Ishikawa (cell line): Measurements from ENCODE around the gene VAMP5.

Experiments used
- CEBPB ChIP-seq: IDR thresholded peaks from 2 replicates; pipeline ENCODE4 v1.6.1; 2012
- CREB1 ChIP-seq: IDR thresholded peaks from 2 replicates; pipeline ENCODE4 v1.6.1; 2012; ENCODE audit warnings: low read depth
- EGR1 ChIP-seq: IDR thresholded peaks from 2 replicates; pipeline ENCODE4 v1.6.1; 2012
- EP300 ChIP-seq: IDR thresholded peaks from 2 replicates; pipeline ENCODE4 v1.6.1; 2012; ENCODE audit warnings: borderline replicate concordance
- FOXM1 ChIP-seq: IDR thresholded peaks from 2 replicates; pipeline ENCODE4 v1.6.1; 2012; ENCODE audit warnings: low read depth, borderline replicate concordance
- MAX ChIP-seq: IDR thresholded peaks from 2 replicates; pipeline ENCODE4 v1.6.1; 2012
- NFIC ChIP-seq: IDR thresholded peaks from 2 replicates; pipeline ENCODE4 v1.6.1; 2012
- RAD21 ChIP-seq: IDR thresholded peaks from 2 replicates; pipeline ENCODE4 v1.6.1; 2012; ENCODE audit warnings: low read depth
- REST ChIP-seq: IDR thresholded peaks from 2 replicates; pipeline ENCODE4 v1.6.1; 2012; ENCODE audit warnings: low read depth, mild to moderate bottlenecking
- TAF1 ChIP-seq: IDR thresholded peaks from 2 replicates; pipeline ENCODE4 v1.6.1; 2012; ENCODE audit warnings: low read depth, mild to moderate bottlenecking
- TCF12 ChIP-seq: IDR thresholded peaks from 2 replicates; pipeline ENCODE4 v1.6.1; 2012; ENCODE audit warnings: low read depth
- TEAD4 ChIP-seq: IDR thresholded peaks from 2 replicates; pipeline ENCODE4 v1.6.1; 2012
- USF1 ChIP-seq: IDR thresholded peaks from 2 replicates; pipeline ENCODE4 v1.6.1; 2012
- YY1 ChIP-seq: IDR thresholded peaks from 2 replicates; pipeline ENCODE4 v1.6.1; 2012; ENCODE audit warnings: low read depth
- ZBTB7A ChIP-seq: IDR thresholded peaks from 2 replicates; pipeline ENCODE4 v1.6.1; 2012; ENCODE audit warnings: low read depth

VAMP5 gene

DNA sequence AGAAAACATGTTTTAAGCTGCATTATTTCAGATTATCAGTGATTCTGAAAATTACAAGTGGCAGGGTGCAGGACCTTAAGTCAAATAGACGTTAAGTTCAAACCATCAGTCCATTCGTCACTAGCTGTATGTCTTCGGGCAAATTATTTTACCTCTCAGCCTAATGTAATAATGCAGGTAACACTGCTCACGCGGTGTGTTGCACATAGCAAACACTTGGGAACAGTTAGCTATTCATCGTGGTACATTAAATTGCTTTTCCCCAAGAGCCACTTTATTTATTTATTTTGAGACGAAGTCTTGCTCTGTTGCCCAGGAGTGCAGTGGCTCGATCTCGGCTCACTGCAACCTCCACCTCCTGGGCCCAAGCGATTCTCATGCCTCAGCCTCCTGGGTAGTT lies 35.1 kb upstream of the VAMP5 start:
- no peak for TF ChIP-seq RAD21

- TF ChIP-seq MAX (no peak), USF1 (no peak), EGR1 (no peak), TAF1 (no peak), NFIC (no peak), RAD21 (no peak), CREB1 (no peak), CEBPB (no peak)
Observed at GRCh38 chr2:85549826-85550225, 34.4 kb upstream of the VAMP5 start.

DNA sequence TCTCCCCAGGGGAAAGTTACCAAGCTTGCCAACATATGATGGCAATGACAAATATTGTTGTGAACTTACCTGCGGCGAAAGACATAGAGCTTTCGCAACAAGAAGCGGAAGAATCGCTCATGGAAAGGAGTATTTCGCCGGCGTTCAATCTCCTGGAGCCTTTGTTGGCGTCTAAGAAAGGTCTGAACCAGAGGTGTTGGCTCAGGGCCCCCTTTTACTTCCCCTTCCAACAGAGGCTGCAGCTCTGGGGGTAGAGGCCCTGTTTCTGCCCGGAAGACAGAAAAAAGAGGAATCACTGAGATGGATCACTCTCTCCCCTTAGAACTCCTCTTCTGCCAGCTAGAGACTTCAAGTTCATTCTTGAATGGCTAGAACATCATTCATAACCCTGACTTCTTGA lies 33.7 kb upstream of the VAMP5 start:
- TF ChIP-seq MAX = no peak
- TF ChIP-seq CREB1 = no peak
- no peak for TF ChIP-seq TCF12
- TF ChIP-seq EP300 = no peak
- TF ChIP-seq CEBPB = no peak
- TF ChIP-seq ZBTB7A = no peak
- TF ChIP-seq TAF1 = no peak
- TF ChIP-seq NFIC = no peak
- TF ChIP-seq RAD21 = no peak
- no peak for TF ChIP-seq USF1
- TF ChIP-seq YY1 = no peak
- TF ChIP-seq FOXM1 = no peak
- TF ChIP-seq EGR1 = no peak

DNA sequence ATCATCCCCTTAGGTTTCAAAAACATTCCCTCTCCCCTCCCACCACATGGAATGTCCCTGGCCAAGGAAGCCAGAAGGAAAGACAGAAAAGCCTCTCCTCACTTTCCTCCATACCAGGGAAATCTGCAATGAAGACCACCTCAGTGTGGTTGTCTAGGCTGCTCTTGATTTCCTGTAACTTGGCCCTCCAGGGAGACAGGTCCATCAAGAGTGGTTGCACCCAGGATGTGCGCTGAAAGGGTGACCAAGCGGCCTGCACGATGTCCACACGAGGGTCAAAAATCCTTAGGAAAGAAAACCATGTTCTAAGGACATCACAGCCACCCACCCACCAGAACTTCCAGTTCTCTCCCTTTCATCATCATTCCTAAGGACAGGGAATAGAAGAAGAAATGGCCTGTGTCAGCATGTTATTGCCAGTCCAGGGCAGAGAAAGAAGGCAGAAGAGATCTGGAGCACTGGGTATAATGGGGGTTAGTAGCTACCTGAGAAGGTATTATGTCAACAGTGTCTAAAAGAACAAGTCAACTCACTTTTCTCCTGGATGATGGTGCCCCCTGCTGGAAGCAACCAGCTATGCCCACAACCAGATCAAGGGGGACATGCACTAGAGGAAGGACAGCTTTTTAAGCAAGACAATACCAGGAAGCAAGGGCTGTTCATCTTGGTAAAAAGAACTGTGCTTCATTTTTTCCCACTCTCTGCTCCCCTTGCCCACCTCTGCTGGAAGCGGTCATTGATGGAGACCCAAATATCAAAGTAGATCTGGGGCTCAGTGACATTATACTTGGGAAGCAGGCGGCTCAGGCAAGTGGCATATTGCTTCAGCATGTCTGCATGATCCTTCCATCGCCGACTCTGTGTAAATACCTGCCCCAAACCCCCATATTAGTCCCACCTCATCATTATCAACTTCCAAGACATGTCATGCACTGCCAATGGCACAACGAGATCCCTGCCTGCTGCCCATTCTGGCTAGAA lies 32.2 kb upstream of the VAMP5 start:
- TF ChIP-seq RAD21 (peak; percentile 89), TEAD4 (no peak), FOXM1 (no peak)

DNA sequence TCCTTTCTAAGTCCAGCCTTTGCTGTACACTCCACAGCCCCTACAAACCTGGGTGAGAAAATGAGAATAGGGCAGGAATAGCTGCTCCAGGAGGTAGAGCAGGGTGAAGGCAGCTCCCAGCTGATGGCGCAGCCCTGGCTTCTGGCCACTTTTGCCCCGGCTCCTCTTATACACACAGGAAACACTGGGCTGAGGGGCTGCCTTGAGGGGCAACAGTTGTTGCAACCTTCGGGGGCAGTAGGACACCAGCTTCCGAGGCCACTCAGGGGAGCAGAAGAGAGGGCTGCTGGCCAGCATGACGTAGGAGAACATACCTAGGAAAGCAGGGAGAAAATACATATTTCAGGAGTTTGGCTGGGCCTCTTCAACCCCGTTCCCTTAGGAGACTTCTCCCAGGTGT lies 31.0 kb upstream of the VAMP5 start:
- TF ChIP-seq MAX (no peak), FOXM1 (no peak), EP300 (no peak), CEBPB (no peak), REST (no peak), CREB1 (no peak), YY1 (no peak), NFIC (no peak), RAD21 (no peak), USF1 (no peak), TEAD4 (no peak), TCF12 (no peak)

- TF ChIP-seq TEAD4 = no peak
- no peak for TF ChIP-seq ZBTB7A
- TF ChIP-seq CREB1 = no peak
- no peak for TF ChIP-seq NFIC
- TF ChIP-seq TCF12 = no peak
- TF ChIP-seq REST = no peak
- no peak for TF ChIP-seq TAF1
- TF ChIP-seq MAX = no peak
- TF ChIP-seq EGR1 = no peak
Observed at GRCh38 chr2:85554980-85555612, 29.1 kb upstream of the VAMP5 start.
